Measurements from ENCODE around the gene NEK6.

- no peak for TF ChIP-seq CTCF (IDR thresholded peaks at IDR 0.05)
- TF ChIP-seq POLR2A (IDR thresholded peaks at IDR 0.05) = no peak
- TF ChIP-seq POLR2AphosphoS5 (IDR thresholded peaks at IDR 0.05) = no peak
Observed at GRCh38 chr9:124258607-124259157, 933 bp downstream of the NEK6 start.

Measured in upper lobe of left lung (tissue), 4 donors.